ENCODE data around the gene CDH4. TPM values are rescaled to one million over a fixed set of nuclear protein-coding genes. Genes with fewer than 3 reads are reported as not detected.

The CDH4 gene
- total and polyA plus RNA-seq, 8 donors: under 0.01 to 2.2 (median 0.11) TPM; not detected in 2

- TF ChIP-seq POLR2A (IDR thresholded peaks at IDR 0.05) (no peak), POLR2AphosphoS5 (IDR thresholded peaks at IDR 0.05) (no peak), EP300 (IDR thresholded peaks at IDR 0.05) (no peak), CTCF (IDR thresholded peaks at IDR 0.05) (no peak)
- no peak for DNase-seq
- 73 to 89% (median 86%) methylated on average over 5 to 7 of the region's 7 CpGs for WGBS, 5 donors
- intact Hi-C loops (cut with DNase I; ENCODE audit: low total_unique reads): no loop called here
- Histone ChIP-seq H3K36me3 (no peaks in the 10 kb centered on the region), H3K4me1 (no peaks in the 10 kb centered on the region), H3K27me3 (peaks cover 0 to 63% (median 0%) of the 10 kb centered on the region in 3 donors), H3K4me3 (no peak overlapping the region), H3K27ac (no peak overlapping the region), H3K9me3 (no peaks in the 10 kb centered on the region)
Measured at GRCh38 chr20:61680096-61680495, 428.0 kb downstream of the CDH4 start.

- WGBS, 5 donors: 70 to 78% (median 73%) methylated on average over 5 of the region's 5 CpGs
- Histone ChIP-seq H3K27me3 (peaks cover 0 to 64% (median 0%) of the 10 kb centered on the region in 3 donors), H3K4me3 (no peak overlapping the region), H3K27ac (no peak overlapping the region), H3K4me1 (no peaks in the 10 kb centered on the region), H3K36me3 (no peaks in the 10 kb centered on the region), H3K9me3 (no peaks in the 10 kb centered on the region)
- intact Hi-C loops (cut with DNase I; ENCODE audit: low total_unique reads): no loop called here
- TF ChIP-seq CTCF (IDR thresholded peaks at IDR 0.05) (no peak), POLR2A (IDR thresholded peaks at IDR 0.05) (no peak), POLR2AphosphoS5 (IDR thresholded peaks at IDR 0.05) (no peak), EP300 (IDR thresholded peaks at IDR 0.05) (no peak)
- no peak for DNase-seq
Measured at GRCh38 chr20:61682114-61682995, 430.3 kb downstream of the CDH4 start.

- no peaks in the 10 kb centered on the region for H3K4me1 ChIP-seq
- no peaks in the 10 kb centered on the region for H3K36me3 ChIP-seq
- intact Hi-C loops (cut with DNase I; ENCODE audit: low total_unique reads): no loop called here
- WGBS, 5 donors: 74 to 82% (median 76%) methylated on average over 20 of the region's 20 CpGs
- TF ChIP-seq EP300 (IDR thresholded peaks at IDR 0.05) (no peak), CTCF (IDR thresholded peaks at IDR 0.05) (no peak), POLR2AphosphoS5 (IDR thresholded peaks at IDR 0.05) (no peak), POLR2A (IDR thresholded peaks at IDR 0.05) (no peak)
- H3K27ac ChIP-seq: no peak overlapping the region
- peaks cover 0 to 72% (median 0%) of the 10 kb centered on the region in 3 donors for H3K27me3 ChIP-seq
- DNase-seq: no peak
- no peak overlapping the region for H3K4me3 ChIP-seq
- no peaks in the 10 kb centered on the region for H3K9me3 ChIP-seq
Measured at GRCh38 chr20:61682996-61683681, 431.1 kb downstream of the CDH4 start.

GRCh38 chr20:61683721-61684120, 431.7 kb downstream of the CDH4 start:
- TF ChIP-seq POLR2A (IDR thresholded peaks at IDR 0.05) (no peak), POLR2AphosphoS5 (IDR thresholded peaks at IDR 0.05) (no peak), EP300 (IDR thresholded peaks at IDR 0.05) (no peak), CTCF (IDR thresholded peaks at IDR 0.05) (no peak)

More at GRCh38 chr20:61683721-61684120, 431.7 kb downstream of the CDH4 start:
- no peaks in the 10 kb centered on the region for H3K9me3 ChIP-seq
- H3K4me3 ChIP-seq: no peak overlapping the region
- no peak overlapping the region for H3K27ac ChIP-seq
- peaks cover 0 to 78% (median 0%) of the 10 kb centered on the region in 3 donors for H3K27me3 ChIP-seq
- DNase-seq: peak in 1 of 2 donors; percentile 19
- no peaks in the 10 kb centered on the region for H3K4me1 ChIP-seq
- H3K36me3 ChIP-seq: no peaks in the 10 kb centered on the region
- intact Hi-C loops (cut with DNase I; ENCODE audit: low total_unique reads): no loop called here
- 42 to 50% (median 44%) methylated on average over 5 to 6 of the region's 6 CpGs for WGBS, 5 donors
